AG04449 (cell line): Measurements from ENCODE around the gene DENND1B.
A peak's percentile ranks its signal among the peaks of the same experiment; 100 is the strongest.
"Not testable (repeated sequence)": the region's sequence is repeated elsewhere in the genome, so short reads cannot be mapped to it uniquely, and the experiment has no call there.

Experiments
- CTCF ChIA-PET: fragments of 350-600 bp; formaldehyde crosslinking; extraction: SDS; loops from one replicate; lab custom pipeline; 2021; ENCODE audit warnings: antibody characterized with exemption; lab: Yijun Ruan, JAX
- POLR2A ChIA-PET: fragments of 400-600, 350-600 bp; formaldehyde crosslinking; extraction: SDS; loops from one replicate; lab custom pipeline; 2020; ENCODE audit warnings: antibody characterized with exemption, inconsistent platforms; lab: Yijun Ruan, JAX
- DNase-seq: peaks from one replicate; pipeline ENCODE4 v3.0.0-alpha.2; 2010; ENCODE audit warnings: low read depth, low spot score
- H3K4me3 ChIP-seq: 2 replicates; pipeline ENCODE4 v1.5.1; 2011; ENCODE audit warnings: low read depth, mild to moderate bottlenecking, control low read depth, low read length
- TF ChIP-seq, protein P1 (sequence below): IDR thresholded peaks from one replicate; pipeline ENCODE4 v1.5.1; 2011; ENCODE audit warnings: mild to moderate bottlenecking, moderate library complexity, low read length, control low read depth, inconsistent platforms; ENCODE audit not compliant: insufficient read depth; ENCODE audit errors: missing control alignments

The DENND1B gene

GRCh38 chr1:197715806-197716205 lies 59.5 kb downstream of the DENND1B start:
- ChIA-PET CTCF (interaction anchor here (1.0 to 2.3 kb wide), 4 partner anchors 9 to 20 kb away, joined by 3 to 5 read pairs (median 4); no protein-coding TSS in a partner anchor), POLR2A (no interaction called here)
- H3K4me3 ChIP-seq: no peak overlapping the region
- DNase-seq: no peak
- TF ChIP-seq, protein P1, sequence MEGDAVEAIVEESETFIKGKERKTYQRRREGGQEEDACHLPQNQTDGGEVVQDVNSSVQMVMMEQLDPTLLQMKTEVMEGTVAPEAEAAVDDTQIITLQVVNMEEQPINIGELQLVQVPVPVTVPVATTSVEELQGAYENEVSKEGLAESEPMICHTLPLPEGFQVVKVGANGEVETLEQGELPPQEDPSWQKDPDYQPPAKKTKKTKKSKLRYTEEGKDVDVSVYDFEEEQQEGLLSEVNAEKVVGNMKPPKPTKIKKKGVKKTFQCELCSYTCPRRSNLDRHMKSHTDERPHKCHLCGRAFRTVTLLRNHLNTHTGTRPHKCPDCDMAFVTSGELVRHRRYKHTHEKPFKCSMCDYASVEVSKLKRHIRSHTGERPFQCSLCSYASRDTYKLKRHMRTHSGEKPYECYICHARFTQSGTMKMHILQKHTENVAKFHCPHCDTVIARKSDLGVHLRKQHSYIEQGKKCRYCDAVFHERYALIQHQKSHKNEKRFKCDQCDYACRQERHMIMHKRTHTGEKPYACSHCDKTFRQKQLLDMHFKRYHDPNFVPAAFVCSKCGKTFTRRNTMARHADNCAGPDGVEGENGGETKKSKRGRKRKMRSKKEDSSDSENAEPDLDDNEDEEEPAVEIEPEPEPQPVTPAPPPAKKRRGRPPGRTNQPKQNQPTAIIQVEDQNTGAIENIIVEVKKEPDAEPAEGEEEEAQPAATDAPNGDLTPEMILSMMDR: no peak

DNA sequence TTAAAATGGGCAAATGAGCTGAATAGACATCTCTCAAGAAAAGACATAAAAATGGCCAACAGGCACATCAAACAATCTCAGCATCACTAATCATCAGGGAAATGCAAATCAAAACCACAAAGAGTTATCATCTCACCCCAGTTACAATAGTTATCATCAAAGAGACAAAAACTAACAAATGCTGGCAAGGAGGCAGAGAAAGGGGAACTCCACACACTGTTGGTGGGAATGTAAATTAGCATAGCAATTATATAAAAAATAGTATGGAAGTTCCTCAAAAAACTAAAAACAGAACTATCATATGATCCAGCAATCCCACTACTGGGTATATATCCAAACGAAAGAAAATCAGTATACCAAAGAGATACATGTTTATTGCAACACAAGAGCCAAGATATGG lies 68.7 kb downstream of the DENND1B start:
- TF ChIP-seq, protein P1: no peak
- ChIA-PET POLR2A (no interaction called here), CTCF (interaction anchor here (1.4 kb wide), 1 partner anchor 10 kb away, joined by 5 read pairs; no protein-coding TSS in a partner anchor)
- no peak for DNase-seq
- H3K4me3 ChIP-seq: no peak overlapping the region

GRCh38 chr1:197705941-197706340 lies 69.3 kb downstream of the DENND1B start:
- H3K4me3 ChIP-seq: no peak overlapping the region
- TF ChIP-seq, protein P1: no peak
- ChIA-PET CTCF (interaction anchor here (0.6 to 1.4 kb wide), 3 partner anchors 11 to 186 kb away, joined by 3 to 5 read pairs (median 4); no protein-coding TSS in a partner anchor), POLR2A (no interaction called here)
- no peak for DNase-seq

GRCh38 chr1:197700688-197701087 lies 74.6 kb downstream of the DENND1B start:
- POLR2A ChIA-PET, CTCF ChIA-PET, H3K4me3 ChIP-seq, DNase-seq: not testable (repeated sequence)

DNA sequence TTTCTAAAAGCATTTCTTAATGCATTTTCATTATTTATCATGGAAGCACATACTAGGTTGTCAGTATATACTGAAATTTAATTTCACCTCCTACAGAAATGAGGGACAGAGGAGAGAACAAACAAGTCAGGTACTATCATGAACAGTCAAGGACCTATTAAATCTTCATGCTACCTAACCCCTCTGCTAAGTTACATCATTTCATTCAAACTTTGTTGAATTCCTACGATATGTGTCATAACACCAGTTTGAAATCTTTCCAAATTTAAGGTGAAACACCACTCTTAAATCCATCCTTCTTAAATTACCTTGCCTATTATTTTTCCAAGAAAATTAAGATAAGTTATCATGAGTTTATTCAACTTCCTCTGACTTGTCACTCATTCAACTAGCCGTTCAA lies 78.9 kb downstream of the DENND1B start:
- H3K4me3 ChIP-seq: no peak overlapping the region
- TF ChIP-seq, protein P1: no peak
- ChIA-PET POLR2A (no interaction called here), CTCF (no interaction called here)
- DNase-seq: no peak

- DNase-seq: no peak
- ChIA-PET CTCF (no interaction called here), POLR2A (no interaction called here)
- TF ChIP-seq, protein P1: no peak
- no peak overlapping the region for H3K4me3 ChIP-seq
Measured at GRCh38 chr1:197695961-197696360, 79.3 kb downstream of the DENND1B start.

DNA sequence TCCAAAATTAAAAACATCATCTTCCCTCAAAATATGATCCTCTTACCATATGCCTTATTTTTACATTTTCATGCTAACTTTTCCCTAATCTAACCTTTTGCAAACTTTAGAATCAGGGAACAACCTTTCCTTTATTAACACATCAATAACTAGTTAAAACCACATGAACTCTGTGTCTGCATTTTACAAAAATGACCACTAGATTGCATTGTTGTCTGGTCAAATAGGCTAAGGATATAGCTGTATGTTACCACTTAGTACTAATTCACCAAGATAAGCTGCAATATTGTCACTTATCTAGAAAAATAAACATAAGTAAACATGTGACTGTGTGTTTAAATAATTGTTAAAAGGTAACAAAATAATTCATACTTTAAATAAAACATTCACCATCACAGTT lies 82.3 kb downstream of the DENND1B start:
- TF ChIP-seq, protein P1: peak; percentile 23
- ChIA-PET CTCF (interaction anchor here (0.7 to 2.7 kb wide), 11 partner anchors 9 to 395 kb away, joined by 3 to 29 read pairs (median 3); partner anchors contain the start of genes C1orf53 and LHX9), POLR2A (interaction anchor here (0.6 to 0.7 kb wide), 2 partner anchors 210 to 804 kb away, joined by 3 read pairs; partner anchors contain the start of gene C1orf53)
- H3K4me3 ChIP-seq: no peak overlapping the region
- no peak for DNase-seq
